ENCODE results near the gene NRP1.
"Not testable (repeated sequence)": the region's sequence is repeated elsewhere in the genome, so short reads cannot be mapped to it uniquely, and the experiment has no call there.

The NRP1 gene

GRCh38 chr10:33315891-33316290, 18.6 kb downstream of the NRP1 start:
- no peak for DNase-seq

DNA sequence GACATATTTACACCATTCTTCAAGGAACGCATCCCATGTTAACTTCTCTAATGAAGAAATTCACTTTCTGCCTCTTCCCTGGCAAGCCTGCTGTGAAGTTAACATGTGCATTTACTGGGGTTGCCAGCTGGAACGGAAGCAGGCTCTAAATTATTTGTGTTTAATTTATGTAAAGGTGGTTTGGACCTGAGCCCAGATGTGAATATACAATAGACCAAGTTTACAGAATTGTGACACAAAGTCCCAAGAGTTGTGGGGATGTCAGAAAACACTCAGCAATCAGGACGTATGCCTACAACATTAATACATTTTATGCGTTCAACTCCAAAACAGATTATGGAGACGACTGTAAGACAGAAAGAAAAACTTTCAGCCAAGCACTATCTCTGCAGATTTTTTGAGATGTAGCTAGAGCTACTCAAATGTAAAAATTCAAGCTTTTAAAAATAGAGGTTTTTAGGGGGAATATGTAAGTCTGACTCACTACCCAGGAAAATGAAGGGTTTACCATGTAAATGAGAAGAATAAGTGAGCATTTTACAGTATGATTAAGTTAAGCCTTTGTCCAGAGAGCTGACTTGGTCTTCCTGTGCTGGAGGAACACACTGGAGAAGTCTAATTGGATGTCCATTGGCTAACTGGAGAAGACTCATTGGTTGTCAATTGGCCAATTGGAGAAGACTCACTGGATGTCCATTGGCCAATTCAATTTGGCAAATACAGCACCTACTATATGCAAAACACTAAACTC, 19.5 kb downstream of the NRP1 start:
- DNase-seq, result peak; percentile 82

DNA sequence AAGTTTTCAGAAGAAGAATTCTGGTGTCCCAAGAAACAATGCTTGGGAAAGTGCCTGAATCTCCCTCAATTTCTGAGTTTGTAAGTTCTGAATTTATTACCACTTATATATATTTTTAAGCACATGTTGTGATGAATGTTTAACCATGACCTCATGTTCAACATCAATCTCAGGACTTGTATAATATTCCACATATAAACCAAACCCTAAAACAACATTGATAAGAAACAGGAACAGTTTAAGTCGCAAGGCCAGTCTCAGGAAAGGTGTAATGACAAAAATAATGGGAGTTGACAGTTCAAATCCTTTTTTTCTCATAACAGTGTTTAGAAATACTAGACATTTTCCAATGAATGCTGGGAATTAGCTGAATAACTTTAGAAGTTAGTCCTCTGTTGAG, 22.8 kb downstream of the NRP1 start:
- no peak for DNase-seq

DNA sequence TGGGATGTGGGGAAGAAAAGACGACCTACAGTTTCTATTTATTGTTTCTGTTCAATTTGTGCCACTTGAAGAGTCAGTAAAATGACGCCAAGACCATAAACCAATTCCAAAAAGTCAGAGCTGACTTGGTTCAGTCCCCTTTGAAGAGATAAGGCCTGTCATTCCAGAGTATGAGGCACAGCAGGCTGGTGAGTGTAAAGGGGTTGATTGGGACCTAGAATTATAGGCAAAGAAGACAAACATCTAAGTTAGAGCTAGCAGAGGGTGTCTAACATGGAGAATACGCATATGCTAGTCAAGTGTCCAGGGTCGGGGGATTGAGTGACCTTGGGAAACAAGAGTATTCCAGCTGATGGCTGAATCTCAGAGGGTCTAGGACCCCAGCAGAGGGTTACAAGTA, 23.6 kb downstream of the NRP1 start:
- no peak for DNase-seq

- no peak for DNase-seq
Measured at GRCh38 chr10:33309406-33309805, 25.1 kb downstream of the NRP1 start.

GRCh38 chr10:33307835-33308234, 26.6 kb downstream of the NRP1 start:
- no peak for DNase-seq

GRCh38 chr10:33306701-33307519, 27.6 kb downstream of the NRP1 start:
- DNase-seq, result no peak

DNA sequence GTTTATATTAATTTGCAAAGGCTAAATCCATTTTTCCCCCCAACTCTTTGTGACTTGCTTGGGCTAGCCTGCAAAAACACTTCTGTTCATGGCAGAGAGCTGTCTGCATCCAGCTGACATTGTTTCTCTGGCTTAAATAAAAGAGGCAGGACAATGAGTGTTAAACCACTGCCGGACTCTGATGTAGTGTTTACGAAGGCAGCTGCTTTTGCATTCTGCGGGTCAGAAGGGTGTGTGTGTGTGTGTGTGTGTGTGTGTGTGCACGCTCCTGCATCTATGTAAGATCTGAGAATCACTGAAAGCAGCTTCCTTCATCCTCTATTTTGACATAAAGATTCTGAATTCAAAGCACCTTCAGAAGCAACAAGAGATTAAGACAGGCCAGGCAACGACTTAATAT, 28.3 kb downstream of the NRP1 start:
- no peak for DNase-seq

DNA sequence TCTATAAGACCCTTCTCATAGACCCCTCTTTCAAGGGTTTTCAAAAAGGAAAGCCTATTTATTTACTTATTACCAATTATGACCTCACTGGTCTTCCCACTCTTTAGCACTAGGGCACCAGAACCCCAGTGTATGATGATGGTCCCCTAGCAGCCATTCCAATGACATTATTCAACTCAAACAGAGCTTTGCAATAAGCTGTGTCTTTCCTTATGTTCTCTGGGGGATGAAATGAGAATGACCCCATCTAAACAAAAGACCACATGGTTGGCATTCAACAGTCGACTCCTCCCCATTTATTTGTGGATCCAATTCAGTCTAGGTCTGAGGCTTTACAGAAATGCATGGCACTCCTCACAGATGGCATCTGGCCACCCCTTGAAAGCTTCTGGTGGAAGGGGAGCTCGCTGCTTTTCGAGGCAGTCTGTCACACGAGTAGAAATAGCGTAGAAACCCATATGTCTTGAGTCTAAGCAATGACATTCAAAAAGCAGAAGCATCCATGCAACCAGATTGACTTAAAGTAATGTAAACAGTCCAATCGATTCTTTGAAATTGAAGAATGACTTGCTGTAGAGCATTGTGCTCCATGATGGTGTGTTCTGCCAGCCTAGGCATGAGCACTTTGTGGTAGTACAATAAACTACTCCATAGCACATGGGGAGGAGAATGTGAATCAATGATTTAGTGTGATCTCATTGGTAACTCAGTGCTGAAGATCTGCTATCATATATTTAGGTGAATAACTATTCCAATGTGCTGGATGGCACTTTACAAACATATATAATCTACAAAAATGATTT, 29.8 kb downstream of the NRP1 start:
- no peak for DNase-seq

DNA sequence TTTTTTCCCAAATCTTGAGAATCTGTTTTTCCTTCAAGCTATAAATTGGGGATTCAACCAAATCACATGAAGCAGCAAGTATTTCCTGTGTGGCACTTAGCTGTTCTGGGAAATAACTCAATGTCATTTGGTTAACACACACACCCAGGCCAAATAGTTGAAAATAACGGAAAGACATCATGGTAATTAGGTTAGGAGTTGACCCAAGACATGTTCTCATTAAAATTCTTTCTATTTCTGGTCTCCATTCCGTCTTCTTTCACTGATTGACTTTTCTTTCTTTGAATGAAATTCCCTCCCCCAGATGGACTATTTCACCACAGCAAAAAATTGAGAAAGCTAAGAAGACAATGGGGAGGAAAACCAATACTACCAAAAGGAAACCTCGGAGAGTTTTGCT, 30.5 kb downstream of the NRP1 start:
- no peak for DNase-seq

DNA sequence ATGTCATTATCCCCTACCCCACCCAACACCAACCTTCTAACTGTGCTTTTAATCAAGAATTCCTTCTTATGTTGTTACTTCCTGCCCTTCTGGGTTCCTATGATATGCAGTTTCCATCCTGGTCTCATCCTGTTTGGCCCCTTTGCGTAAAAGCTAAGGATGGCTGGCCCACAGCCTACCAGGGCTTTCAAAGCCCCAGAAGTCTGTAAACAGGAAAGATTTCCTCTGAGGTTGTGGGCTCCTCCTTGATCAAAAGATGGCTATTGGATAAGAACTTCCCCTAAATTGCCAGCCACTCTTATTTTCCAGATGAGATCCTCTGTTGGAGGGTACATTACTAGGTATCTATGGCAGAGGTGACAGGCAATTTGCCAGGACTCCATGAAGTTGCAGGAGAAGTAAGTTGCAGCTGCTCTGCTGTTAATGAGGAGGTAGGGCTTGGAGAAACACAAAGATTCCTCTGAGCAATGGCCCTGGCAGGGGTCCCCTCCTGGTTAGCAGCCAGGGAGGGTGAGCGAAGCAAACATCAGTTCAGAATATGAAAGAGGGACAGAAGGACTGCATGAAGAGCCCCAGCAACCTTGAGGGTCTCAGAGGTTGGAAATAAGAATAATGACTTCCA, 32.1 kb downstream of the NRP1 start:
- no peak for DNase-seq

- no peak for DNase-seq
Measured at GRCh38 chr10:33301097-33301789, 33.2 kb downstream of the NRP1 start.

DNA sequence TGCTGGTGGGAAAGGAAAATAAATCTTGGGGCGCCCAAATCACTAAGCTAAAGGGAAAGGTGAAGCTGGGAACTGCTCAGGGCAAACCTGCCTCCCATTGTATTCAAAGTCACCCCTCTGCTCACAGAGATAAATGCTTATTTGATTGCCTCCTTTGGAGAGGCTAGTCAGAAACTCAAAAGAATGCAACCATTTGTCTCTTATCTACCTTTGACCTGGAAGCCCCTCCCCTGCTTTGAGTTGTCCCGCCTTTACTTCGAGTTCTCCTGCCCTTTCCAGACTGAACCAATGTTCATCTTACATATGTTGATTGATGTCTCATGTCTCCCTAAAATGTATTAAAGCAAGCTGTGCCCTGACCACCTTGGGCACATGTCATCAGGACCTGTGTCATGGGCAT, 33.9 kb downstream of the NRP1 start:
- not testable (repeated sequence) for DNase-seq

DNA sequence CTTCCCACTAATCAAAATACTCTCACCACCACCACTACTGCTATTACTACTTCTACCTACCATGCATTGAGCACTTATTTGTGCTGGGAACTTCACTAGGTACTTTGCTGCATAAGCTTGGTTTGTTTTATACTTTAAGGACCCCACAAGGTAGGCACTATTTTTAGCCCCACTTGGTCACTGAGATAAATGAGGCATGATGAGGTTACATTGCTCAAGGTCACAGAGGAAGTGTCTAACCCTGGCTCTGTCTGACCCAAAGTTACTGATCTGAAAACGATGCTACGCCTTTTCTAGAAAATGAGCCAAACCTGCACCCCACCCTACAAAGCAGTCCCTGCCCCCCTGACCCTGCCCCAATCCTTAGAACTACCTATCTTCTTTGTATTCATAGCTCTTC, 35.6 kb downstream of the NRP1 start:
- DNase-seq, result no peak

DNA sequence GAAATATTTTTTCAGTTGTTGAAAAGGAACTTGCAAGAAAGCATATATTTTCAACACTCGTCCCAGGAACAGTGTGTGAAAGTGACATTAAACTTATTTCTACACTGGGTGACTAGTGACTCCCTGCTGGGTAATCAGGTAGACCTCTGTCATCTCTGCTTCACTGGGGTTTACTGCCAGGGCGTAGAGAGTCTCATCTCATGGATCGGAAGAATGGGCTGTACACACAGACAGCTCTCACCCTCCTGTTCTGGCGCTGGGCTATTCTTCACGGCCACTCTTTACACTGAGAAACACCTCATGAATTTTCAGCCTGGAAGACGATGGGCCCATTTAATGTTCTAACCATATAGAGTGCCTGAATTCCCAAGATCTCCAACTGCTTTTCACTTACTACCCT, 36.4 kb downstream of the NRP1 start:
- no peak for DNase-seq

DNA sequence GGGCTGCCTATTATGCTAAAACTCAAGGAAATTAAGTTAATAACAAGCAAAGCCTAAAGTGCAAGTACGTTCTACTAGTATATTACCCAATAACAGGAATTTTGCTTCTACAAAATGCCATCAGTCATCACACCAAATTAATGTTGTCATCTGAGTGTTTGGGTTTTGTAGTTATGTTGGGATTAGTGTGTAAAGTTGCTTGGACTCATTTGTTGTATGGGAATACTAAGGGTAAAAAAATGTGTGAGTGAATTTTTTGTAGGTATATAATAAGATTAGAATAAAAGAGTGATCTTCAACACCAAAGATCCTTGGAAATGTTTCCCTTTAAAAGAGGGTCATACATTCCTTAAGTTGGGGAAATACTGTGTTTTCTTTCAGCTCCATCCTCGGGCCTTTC, 38.6 kb downstream of the NRP1 start:
- DNase-seq, result no peak

DNA sequence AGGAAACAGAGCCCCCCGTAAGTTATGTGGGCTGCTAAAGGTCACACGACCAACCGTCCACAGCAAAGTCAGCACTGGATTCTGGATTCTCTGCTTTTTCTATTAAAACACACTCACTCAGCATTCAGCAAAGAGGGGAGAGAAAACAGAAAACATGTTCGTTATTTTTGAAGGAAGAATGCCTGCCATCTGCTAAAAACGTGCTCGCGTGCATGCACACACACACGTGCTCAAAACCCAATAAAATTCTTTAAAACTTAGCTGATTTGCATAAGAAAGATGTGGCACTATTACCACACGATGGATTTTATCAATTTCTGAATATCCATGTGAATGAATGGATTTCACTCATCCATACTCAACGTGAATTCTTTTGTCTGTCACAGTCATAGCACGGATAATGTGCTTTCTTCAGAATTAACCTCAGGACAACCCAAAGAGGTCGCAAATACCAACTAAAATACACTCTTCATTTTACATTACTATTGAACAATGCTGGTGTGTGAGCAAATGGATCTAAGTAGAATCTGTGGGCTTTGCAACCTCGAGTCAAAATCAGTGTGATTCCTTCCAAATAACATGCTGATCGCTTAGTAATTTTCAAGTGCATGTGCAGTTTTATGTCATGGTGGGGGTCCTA, 40.8 kb downstream of the NRP1 start:
- DNase-seq, result no peak

GRCh38 chr10:33293076-33293475, 41.4 kb downstream of the NRP1 start:
- no peak for DNase-seq

GRCh38 chr10:33291053-33291592, 43.3 kb downstream of the NRP1 start:
- no peak for DNase-seq

- no peak for DNase-seq
Measured at GRCh38 chr10:33290321-33291052, 44.0 kb downstream of the NRP1 start.

- no peak for DNase-seq
Measured at GRCh38 chr10:33289776-33290175, 44.7 kb downstream of the NRP1 start.
